AG04450 (cell line): Measurements from ENCODE around the gene RADIL. TPM values are rescaled to one million over a fixed set of nuclear protein-coding genes. Genes with fewer than 3 reads are reported as not detected.

Experiments
- CTCF ChIA-PET: fragments of 300-600, 350-600 bp; formaldehyde crosslinking; extraction: SDS; loops from one replicate; lab custom pipeline; 2022; ENCODE audit warnings: antibody characterized with exemption, inconsistent platforms; lab: Charles Lee
- POLR2A ChIA-PET: fragments of 350-600 bp; formaldehyde crosslinking; extraction: SDS; loops from one replicate; lab custom pipeline; 2021; ENCODE audit warnings: antibody characterized with exemption, inconsistent platforms; lab: Yijun Ruan, JAX
- DNase-seq: peaks from one replicate; pipeline ENCODE4 v3.0.0-alpha.2; 2011; ENCODE audit warnings: low read depth, low spot score
- H3K27ac ChIP-seq: one replicate; pipeline ENCODE4 v1.5.1; 2012; ENCODE audit warnings: low read depth, low read length, control low read depth
- H3K27me3 ChIP-seq: one replicate; pipeline ENCODE4 v1.6.0; 2012; ENCODE audit warnings: low read length; ENCODE audit not compliant: control insufficient read depth, insufficient read depth
- H3K4me3 ChIP-seq: 2 replicates; pipeline ENCODE4 v1.5.1; 2011; ENCODE audit warnings: mild to moderate bottlenecking, low read depth, low read length, control low read depth
- H3K9me3 ChIP-seq: 2 replicates; pipeline ENCODE4 v1.5.1; 2012; ENCODE audit warnings: low read length; ENCODE audit not compliant: control insufficient read depth, insufficient read depth
- polyA plus RNA-seq: library from polyadenylated mRNA; depleted of rRNA; stranded (reverse); fragments of >200 nt; gene quantifications from 2 replicates; pipeline ENCODE4 v1.2.3, GENCODE V29; 2011
- TF ChIP-seq, protein P1 (sequence below): IDR thresholded peaks from 2 replicates; pipeline ENCODE4 v1.5.1; 2011; ENCODE audit warnings: low read depth, low read length, control low read depth, inconsistent platforms

Gene RADIL
- polyA plus RNA-seq, 1 experiment, result 0.07 TPM

DNA sequence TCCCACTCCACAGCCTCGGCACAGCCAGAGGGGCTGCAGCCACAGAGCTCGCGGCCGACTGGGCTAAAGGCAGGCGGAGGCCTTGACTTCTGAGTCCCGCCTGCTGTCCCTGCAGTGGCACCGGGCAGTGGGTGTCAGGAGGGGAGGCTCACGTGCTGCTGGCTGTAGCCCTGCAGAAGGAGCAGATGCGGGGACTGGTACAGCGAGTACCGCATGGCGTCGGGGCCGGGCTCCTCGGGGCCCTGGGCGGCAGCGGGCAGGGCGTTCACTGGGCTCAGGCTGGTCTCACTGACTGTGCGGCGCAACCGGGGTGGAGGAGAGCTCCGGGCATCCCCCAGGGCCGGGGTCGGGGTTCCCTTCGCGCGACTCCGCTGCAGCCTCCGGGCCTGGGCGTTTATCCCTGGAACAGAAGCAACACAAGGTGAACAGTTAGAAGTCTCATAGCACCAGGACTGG lies 47.3 kb downstream of the RADIL start:
- ChIA-PET CTCF (no interaction called here), POLR2A (no interaction called here)
- no peak overlapping the region for H3K4me3 ChIP-seq
- no peak overlapping the region for H3K27ac ChIP-seq
- H3K9me3 ChIP-seq, result peaks cover 5% of the 10 kb centered on the region; the same call in 1 of the 2 replicates
- TF ChIP-seq, protein P1, sequence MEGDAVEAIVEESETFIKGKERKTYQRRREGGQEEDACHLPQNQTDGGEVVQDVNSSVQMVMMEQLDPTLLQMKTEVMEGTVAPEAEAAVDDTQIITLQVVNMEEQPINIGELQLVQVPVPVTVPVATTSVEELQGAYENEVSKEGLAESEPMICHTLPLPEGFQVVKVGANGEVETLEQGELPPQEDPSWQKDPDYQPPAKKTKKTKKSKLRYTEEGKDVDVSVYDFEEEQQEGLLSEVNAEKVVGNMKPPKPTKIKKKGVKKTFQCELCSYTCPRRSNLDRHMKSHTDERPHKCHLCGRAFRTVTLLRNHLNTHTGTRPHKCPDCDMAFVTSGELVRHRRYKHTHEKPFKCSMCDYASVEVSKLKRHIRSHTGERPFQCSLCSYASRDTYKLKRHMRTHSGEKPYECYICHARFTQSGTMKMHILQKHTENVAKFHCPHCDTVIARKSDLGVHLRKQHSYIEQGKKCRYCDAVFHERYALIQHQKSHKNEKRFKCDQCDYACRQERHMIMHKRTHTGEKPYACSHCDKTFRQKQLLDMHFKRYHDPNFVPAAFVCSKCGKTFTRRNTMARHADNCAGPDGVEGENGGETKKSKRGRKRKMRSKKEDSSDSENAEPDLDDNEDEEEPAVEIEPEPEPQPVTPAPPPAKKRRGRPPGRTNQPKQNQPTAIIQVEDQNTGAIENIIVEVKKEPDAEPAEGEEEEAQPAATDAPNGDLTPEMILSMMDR, result no peak
- peaks cover 6% of the 10 kb centered on the region for H3K27me3 ChIP-seq
- DNase-seq, result no peak

- H3K27me3 ChIP-seq, result peaks cover 6% of the 10 kb centered on the region
- ChIA-PET POLR2A (no interaction called here), CTCF (no interaction called here)
- DNase-seq, result no peak
- TF ChIP-seq, protein P1, result no peak
- H3K27ac ChIP-seq, result no peak overlapping the region
- peaks cover 5% of the 10 kb centered on the region; the same call in 1 of the 2 replicates for H3K9me3 ChIP-seq
- no peak overlapping the region for H3K4me3 ChIP-seq
These were observed 47.9 kb downstream of the RADIL start for GRCh38 chr7:4835398-4836205.

DNA sequence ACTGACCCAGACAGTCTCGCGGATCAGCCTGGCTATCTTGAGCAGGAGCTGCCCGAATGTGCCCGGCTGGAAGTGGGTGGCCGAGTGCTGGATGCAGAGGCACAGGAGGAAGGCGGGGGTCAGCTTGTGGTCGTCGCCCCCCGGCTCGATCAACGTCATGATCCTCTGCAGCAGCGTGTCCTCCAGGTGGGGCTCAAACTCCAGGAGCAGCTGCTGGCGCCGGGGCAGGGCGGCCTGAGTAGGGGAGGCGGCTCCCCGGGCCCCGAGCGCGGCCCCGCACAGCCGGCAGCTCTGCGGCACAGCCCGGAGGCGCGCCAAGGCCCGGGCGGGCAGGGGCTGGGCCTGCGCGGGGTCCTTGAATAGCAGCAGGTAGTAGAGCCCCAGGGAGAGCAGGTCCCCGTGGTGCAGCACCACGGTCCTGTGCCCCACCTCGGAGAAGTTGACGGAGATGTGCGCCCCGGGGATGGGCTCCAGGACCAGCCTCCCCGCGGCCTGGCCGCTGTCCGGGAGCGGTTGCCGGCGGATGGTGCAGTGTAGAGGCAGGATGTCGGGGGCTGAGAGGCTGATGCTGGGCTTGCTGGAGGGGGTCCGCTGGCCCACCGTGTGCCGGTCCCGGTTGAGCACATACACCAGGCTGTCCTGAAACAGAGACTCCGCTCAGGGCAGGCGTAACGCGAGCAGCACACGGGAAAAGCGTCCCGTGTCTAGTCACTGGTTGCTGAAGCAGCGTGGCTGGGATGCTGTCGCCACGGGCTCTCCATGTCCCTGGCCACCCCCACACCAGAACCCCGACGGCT lies 48.7 kb downstream of the RADIL start:
- TF ChIP-seq, protein P1, result no peak

DNA sequence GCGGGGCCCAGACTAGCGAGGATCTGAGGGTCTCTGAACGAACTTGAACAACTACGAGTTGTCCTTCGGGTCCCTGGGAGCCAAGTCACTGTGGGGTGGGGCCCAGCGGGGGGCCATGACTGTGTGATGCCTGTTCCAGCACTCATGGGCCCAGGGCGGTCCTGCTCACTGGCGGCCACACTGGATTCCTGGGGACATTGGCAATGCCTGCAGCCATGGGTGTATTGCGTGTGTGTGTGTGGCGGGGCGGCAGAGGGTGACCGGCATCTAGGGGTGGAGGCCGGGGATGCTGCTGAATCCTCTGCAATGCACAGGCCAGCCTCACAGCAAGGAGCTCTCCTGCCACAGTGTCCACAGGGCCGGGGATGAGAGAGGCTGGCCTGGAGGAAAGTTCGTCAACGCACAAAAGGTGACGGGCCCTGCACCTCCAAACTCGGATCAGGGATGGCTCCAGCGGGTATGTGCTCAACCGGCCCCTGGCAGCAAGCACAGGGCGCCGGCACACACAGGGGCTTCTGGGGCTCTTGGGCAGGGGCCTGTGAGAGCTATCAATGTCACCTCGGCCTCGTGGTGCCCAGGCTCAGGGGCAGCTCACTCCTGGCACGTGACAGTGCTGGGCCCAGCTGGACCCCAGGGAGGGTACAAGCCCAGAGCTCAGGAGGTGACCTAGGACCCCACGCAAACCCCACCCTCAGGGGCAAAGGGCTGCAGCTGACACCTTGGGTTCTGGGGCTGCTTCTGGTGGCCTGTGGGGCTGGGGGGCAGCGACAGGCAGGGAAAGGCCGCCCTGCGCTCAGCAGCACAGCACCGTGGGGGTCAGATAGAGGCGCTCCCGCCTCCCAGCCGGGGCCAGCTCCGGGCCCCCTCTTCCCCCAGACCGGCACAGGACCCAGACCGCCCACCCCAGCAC lies 49.6 kb downstream of the RADIL start:
- POLR2A ChIA-PET, result no interaction called here
- peaks cover 5% of the 10 kb centered on the region; the same call in 1 of the 2 replicates for H3K9me3 ChIP-seq
- no peak overlapping the region for H3K27ac ChIP-seq
- CTCF ChIA-PET, result interaction anchor here (0.5 to 1.2 kb wide), 2 partner anchors 14 to 251 kb away, joined by 3 read pairs; no protein-coding TSS in a partner anchor
- no peak overlapping the region for H3K4me3 ChIP-seq
- H3K27me3 ChIP-seq, result peaks cover 5% of the 10 kb centered on the region
- TF ChIP-seq, protein P1, result no peak
- DNase-seq, result no peak

More for the DNA sequence above, 48.7 kb downstream of the RADIL start:
- no peak overlapping the region for H3K4me3 ChIP-seq
- ChIA-PET POLR2A (no interaction called here), CTCF (interaction anchor here (0.5 to 1.2 kb wide), 2 partner anchors 14 to 250 kb away, joined by 3 read pairs; no protein-coding TSS in a partner anchor)
- peaks cover 6% of the 10 kb centered on the region for H3K27me3 ChIP-seq
- peaks cover 5% of the 10 kb centered on the region; the same call in 1 of the 2 replicates for H3K9me3 ChIP-seq
- no peak for DNase-seq
- H3K27ac ChIP-seq, result no peak overlapping the region
